GM19351 (cell line): ENCODE data around the gene MRE11.

Source experiments
- ATAC-seq: cut with Tn5 transposase; IDR thresholded peaks from one replicate; pipeline ENCODE4 v1.9.1; 2021; ENCODE audit warnings: mild to moderate bottlenecking, moderate library complexity; ENCODE audit not compliant: unreplicated experiment

Gene MRE11

GRCh38 chr11:94493281-94494125 lies at the start of gene MRE11, which contains the start of gene ANKRD49:
Gene MRE11, minus strand, starts transcription at chr11:94493844. Its CDS starts 1,043 bp downstream, at chr11:94492801.
Gene ANKRD49, plus strand, starts transcription at chr11:94493984. Its CDS starts 2,710 bp downstream, at chr11:94496694.
- peak; percentile 99 for ATAC-seq

DNA sequence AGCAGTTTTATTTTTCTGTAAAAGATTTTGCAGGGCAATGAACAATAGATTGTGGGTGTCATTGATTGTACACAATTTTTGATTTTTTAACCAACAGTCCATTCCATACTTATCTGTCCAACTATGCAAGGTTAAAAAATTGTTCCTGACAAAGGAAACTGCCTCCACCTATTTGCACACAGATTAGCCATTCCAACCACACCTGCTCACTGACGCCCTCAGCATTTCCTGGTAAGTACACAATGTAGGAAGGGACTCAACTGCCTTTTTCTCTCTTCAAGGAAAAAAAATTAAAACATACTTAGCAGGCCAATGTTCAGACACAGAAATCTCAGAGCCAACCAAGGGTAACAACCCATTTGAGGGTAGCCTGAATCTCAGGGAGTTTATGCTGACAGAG lies 45.8 kb upstream of the MRE11 start:
- no peak for ATAC-seq

- ATAC-seq: no peak
Observed at GRCh38 chr11:94537031-94537600, 43.5 kb upstream of the MRE11 start.

DNA sequence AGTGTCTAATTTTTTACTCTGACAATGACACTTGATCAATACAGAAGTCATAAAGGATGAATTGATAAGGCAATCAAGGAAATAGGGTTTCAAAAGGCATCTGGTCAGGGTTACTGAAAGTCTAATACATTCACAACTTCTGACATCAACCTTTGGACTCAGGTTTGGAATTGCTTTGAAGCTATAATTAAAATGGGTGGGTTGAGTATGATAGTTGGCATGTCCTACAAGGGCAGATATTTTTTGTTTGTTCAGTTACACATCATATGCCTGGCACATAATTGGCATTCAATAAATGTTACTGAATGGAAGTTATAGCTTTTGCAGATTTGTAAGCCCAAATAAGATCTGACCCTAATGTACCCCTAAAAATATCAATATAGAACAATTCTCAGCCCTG lies 42.7 kb upstream of the MRE11 start:
- ATAC-seq: no peak

- no peak for ATAC-seq
Observed at GRCh38 chr11:94533696-94534630, 40.3 kb upstream of the MRE11 start.

DNA sequence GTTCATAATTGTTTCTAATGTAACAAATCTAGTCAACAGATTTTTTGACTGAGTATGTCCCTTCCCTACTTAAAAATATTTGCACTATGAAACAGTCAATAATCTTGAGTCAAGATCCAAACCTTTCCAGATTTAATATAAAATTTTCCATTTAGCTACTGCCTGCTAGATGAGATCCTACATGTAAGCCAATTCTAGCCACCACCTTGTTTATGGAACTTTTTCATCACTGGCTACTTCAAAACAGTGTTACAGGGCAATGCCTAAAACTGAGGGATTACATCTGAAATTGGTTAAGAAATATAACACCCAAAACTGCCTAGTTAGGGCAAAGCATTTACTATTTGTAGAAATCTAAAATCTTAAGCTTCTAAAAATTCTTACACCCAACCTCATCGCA lies 39.6 kb upstream of the MRE11 start:
- ATAC-seq: no peak

- ATAC-seq: no peak
Observed at GRCh38 chr11:94532211-94532610, 38.6 kb upstream of the MRE11 start.

- no peak for ATAC-seq
Observed at GRCh38 chr11:94528551-94528950, 34.9 kb upstream of the MRE11 start.

GRCh38 chr11:94526645-94527438 lies 33.2 kb upstream of the MRE11 start:
- ATAC-seq: no peak

- no peak for ATAC-seq
Observed at GRCh38 chr11:94525546-94526324, 32.1 kb upstream of the MRE11 start.

DNA sequence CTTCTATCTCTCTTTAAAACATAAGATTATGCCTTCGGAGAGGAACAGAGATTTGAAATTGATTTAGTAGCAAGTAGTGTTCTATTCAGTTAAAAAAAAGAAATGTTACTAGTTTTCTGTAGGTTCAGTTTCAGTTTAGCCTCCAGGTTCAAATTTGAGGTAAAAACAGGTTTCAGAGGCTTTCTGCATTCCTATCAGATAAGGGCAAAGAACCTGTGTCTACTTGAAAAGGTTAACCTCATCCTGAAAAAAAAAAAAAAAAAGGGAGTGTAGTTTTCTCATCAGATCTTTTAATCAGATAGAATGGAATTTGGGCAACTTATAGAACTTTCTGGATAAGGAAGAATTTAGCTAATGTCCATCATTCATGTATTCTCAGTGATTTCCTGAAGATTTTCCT lies 30.7 kb upstream of the MRE11 start:
- no peak for ATAC-seq

DNA sequence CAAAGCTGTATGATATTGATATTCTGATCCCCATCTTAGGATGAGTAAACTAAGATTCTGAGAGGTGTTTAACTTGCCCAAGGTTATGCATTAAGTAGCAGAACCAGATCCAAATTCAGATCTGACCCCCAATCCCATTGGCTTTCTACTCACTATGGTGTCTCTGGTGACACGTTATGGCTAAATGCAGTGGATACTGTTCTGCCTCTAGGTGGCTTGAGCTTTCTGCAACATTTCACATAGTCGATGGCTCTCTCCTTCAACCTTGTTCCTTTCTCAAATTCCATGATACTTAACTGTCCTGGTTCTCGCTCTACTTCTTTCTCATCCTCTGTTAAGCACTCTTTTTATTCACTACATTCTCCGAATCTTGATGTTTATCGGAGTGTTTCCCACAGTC lies 28.0 kb upstream of the MRE11 start:
- ATAC-seq: no peak

DNA sequence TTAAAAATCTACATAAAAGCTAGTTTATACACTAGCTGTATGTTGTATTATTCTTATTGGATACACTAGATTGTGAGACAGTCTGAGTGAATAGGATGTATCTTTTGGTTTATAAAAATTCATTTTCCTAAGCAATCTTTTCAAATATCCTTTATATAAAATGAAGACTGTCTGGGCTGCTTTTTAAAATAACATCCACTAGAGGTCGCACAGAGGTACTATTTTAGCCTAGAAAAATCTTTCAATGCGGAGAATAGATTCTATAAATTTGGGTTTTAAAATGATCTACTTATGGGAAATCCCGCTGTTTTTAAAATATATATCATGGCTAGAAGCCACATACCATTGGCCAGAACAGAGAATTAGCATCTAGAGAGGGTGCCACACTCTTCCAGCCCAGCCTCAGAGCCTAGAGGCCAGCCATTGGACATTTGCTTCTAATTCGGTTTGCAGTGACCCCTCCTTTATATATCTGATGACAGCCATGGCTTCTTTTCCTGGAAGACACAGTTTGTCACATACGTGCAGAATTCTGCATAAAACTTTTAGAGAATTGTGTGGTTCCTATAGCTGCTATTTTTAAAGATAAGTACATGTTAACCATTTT lies 25.9 kb upstream of the MRE11 start:
- ATAC-seq: peak; percentile 61

- ATAC-seq: no peak
Observed at GRCh38 chr11:94518300-94518699, 24.7 kb upstream of the MRE11 start.

DNA sequence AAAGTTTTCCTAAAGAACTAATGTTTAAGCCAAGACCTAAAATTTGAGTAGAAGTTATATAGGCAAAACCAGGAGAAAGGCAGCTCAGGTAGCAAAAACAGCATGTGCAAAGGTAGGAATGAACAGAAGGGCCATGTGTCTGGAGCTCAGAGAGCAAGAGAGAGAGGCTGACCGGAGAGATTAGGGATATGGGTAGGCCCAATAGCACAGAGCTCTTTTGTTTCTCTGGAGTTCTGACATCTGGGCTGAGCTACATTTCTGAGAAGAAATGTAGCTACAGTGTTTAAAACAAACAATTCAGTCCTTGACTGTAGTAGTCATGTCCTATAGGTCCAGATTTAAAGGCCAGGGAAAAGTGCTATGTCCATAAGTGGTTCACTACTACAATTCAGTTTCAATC lies 23.1 kb upstream of the MRE11 start:
- ATAC-seq: no peak

DNA sequence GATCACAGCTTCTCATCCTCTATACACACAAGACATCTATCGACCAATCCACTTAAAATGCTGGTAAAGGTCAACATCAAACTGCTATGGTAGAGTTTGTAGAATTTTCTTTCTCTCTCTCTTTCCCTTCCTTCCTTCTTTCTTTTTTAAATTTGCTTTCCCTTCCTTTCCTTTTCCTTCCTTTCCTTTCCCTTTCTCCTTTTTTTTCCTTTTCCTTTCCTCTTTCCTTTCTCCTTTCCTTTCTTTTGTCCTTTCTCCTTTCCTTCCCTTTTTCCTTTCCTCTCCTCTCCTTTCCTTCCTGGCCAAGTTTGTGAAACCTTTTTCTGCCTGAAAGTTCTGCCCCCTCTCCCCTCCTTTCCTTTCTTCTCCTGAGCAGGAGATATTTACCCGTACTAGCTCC lies 21.8 kb upstream of the MRE11 start:
- ATAC-seq: no peak

GRCh38 chr11:94513091-94513490 lies 19.4 kb upstream of the MRE11 start:
- ATAC-seq: no peak

DNA sequence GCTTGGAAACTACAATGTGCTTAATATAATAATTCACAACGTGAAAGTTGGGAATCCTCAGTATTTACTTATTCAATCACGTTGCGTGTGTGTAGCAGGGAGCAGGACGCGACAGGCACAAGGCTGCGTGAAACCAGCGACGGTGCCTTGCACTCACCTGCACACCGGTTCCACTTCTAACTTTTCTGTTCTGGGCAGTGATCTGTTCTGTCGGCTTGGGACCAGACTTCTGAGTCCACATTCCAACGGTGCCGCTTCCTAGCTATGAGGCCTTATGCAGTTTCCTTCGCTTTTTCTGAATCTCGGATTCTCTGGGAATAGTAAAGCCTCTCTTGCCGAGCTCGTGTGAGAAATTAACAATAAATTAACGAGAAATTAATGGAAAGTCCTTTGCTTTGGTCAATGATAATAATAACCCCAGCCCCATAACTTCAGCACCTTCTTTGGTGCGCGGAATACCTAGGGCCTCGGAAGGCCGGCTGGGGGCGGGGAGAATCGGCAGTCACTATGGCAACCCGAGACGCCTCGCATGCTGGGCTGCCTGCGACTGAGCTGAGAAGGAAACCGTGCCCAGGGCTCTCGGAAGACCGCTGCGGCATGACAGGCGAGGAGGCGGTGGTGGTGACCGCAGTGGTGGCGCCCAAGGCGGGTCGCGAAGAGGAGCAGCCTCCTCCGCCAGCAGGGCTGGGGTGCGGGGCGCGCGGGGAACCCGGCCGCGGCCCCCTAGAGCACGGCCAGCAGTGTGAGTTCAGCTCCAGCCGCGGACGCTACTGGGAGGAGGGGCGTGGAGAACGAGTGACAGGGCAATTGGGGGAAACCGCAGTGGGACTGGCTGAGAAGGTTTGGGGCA lies 18.5 kb upstream of the MRE11 start, which contains the start of gene C11orf97:
Gene C11orf97, plus strand, starts transcription at position 530 of the 850 bp plus-strand sequence. Its CDS starts 68 bp downstream, at position 598.
- peak; percentile 85 for ATAC-seq
